GM12878 (cell line): ENCODE measurements around the gene EIF2B4. TPM values are rescaled to one million over a fixed set of nuclear protein-coding genes. Genes with fewer than 3 reads are reported as not detected.

Experiments
- CHD4 ChIP-seq: fragments of 200-600 bp; sonication (generic); IDR thresholded peaks from 2 replicates; pipeline ENCODE4 v1.6.1; 2016; ENCODE audit warnings: mild to moderate bottlenecking
- IRF4 ChIP-seq: IDR thresholded peaks from 2 replicates; pipeline ENCODE4 v1.6.1; 2011; ENCODE audit warnings: low read depth, low read length
- NFYB ChIP-seq: IDR thresholded peaks from 2 replicates; pipeline ENCODE4 v1.6.1; 2011; ENCODE audit warnings: low read depth, mild to moderate bottlenecking, low read length, improper control_type of control experiment, moderate library complexity; ENCODE audit not compliant: insufficient read depth
- SREBF2 ChIP-seq: IDR thresholded peaks from 2 replicates; pipeline ENCODE4 v1.6.1; 2012; ENCODE audit warnings: mild to moderate bottlenecking, low read length
- polyA plus RNA-seq, 11 experiments: library from polyadenylated mRNA; depleted of rRNA in 4 of 11; unstranded in 6 of 11; stranded (reverse) in 5 of 11; fragments of >200 nt; fragmentation: Nextera tagmentation in 4 of 11; fragmentation: Illumina TruSeq in 1 of 11; extraction: Ambion mirVana in 4 of 11; extraction: Trizol in 1 of 11; gene quantifications; 1 replicate in 1 of 11; 2 replicates in 10 of 11; pipeline versions ENCODE4 v1.2.1 to v1.2.3, GENCODE V29; 2011 to 2016; ENCODE audit warnings: inconsistent platforms in 2 of 11, missing spikeins in 2 of 11, low read depth in 1 of 11
- total RNA-seq, 4 experiments: library from RNA; depleted of rRNA in 3 of 4; stranded (reverse); fragments of >200 nt in 3 of 4; fragmentation: Illumina TruSeq in 1 of 4; extraction: Trizol in 1 of 4; gene quantifications; 2 replicates each; pipeline versions ENCODE4 v1.2.1 to v1.2.3, GENCODE V29; 2013 to 2021
- TF ChIP-seq, protein P1 (sequence below): IDR thresholded peaks from 2 replicates; pipeline ENCODE4 v1.6.1; 2012; ENCODE audit warnings: improper control_type of control experiment, low read depth, low read length; ENCODE audit not compliant: insufficient replicate concordance
- TF ChIP-seq, protein P2 (sequence below): fragments of 450-650 bp; IDR thresholded peaks from 2 replicates; pipeline ENCODE4 v1.6.1; 2016; ENCODE audit warnings: mild to moderate bottlenecking
- TF ChIP-seq, protein P3 (sequence below): fragments of 450-650 bp; IDR thresholded peaks from 2 replicates; pipeline ENCODE4 v1.6.1; 2014; ENCODE audit warnings: mild to moderate bottlenecking

EIF2B4 gene
- total and polyA plus RNA-seq, 10 of the 15 experiments (the other 5 are each of a cell fraction or from before 2014, with no cell fraction given): 13.4 to 53.9 (median 27.5) TPM

DNA sequence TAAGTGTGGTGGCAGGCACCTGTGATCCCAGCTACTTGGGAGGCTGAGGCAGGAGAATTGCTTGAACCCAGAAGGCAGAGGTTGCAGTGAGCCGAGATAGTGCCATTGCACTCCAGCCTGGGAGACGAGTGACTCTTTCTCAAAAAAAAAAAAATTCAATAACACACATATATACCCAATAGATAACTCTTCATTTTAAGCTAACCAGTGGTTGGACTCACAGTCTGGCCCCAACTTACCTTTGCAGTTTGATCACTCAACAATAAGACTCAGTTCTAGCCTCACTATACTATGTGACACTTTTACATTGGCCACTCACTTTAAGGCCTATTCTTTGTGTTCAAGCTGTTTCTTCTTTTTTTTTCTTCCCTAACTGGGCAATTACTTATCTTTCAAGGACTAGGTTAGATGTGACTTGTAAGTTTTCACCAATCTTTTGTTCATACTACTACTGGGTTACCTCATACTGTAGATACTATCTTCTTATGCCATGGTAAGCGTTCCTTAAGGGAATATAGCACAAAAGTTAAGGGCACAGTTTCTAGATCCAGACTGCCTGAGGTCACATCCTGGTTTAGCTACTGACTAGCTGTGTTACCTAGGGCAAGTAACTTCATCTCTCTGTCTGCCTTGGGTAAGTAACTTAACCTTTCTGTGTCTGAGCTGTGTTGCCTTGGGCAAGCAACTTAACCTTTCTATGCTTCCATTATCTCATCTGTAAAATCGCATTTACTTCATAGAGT is 7.3 kb downstream of the EIF2B4 start (continued):
- TF ChIP-seq, protein P1, sequence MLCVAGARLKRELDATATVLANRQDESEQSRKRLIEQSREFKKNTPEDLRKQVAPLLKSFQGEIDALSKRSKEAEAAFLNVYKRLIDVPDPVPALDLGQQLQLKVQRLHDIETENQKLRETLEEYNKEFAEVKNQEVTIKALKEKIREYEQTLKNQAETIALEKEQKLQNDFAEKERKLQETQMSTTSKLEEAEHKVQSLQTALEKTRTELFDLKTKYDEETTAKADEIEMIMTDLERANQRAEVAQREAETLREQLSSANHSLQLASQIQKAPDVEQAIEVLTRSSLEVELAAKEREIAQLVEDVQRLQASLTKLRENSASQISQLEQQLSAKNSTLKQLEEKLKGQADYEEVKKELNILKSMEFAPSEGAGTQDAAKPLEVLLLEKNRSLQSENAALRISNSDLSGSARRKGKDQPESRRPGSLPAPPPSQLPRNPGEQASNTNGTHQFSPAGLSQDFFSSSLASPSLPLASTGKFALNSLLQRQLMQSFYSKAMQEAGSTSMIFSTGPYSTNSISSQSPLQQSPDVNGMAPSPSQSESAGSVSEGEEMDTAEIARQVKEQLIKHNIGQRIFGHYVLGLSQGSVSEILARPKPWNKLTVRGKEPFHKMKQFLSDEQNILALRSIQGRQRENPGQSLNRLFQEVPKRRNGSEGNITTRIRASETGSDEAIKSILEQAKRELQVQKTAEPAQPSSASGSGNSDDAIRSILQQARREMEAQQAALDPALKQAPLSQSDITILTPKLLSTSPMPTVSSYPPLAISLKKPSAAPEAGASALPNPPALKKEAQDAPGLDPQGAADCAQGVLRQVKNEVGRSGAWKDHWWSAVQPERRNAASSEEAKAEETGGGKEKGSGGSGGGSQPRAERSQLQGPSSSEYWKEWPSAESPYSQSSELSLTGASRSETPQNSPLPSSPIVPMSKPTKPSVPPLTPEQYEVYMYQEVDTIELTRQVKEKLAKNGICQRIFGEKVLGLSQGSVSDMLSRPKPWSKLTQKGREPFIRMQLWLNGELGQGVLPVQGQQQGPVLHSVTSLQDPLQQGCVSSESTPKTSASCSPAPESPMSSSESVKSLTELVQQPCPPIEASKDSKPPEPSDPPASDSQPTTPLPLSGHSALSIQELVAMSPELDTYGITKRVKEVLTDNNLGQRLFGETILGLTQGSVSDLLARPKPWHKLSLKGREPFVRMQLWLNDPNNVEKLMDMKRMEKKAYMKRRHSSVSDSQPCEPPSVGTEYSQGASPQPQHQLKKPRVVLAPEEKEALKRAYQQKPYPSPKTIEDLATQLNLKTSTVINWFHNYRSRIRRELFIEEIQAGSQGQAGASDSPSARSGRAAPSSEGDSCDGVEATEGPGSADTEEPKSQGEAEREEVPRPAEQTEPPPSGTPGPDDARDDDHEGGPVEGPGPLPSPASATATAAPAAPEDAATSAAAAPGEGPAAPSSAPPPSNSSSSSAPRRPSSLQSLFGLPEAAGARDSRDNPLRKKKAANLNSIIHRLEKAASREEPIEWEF: no peak
- TF ChIP-seq, protein P2, sequence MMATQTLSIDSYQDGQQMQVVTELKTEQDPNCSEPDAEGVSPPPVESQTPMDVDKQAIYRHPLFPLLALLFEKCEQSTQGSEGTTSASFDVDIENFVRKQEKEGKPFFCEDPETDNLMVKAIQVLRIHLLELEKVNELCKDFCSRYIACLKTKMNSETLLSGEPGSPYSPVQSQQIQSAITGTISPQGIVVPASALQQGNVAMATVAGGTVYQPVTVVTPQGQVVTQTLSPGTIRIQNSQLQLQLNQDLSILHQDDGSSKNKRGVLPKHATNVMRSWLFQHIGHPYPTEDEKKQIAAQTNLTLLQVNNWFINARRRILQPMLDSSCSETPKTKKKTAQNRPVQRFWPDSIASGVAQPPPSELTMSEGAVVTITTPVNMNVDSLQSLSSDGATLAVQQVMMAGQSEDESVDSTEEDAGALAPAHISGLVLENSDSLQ: no peak
- TF ChIP-seq CHD4 (no peak), IRF4 (no peak), NFYB (no peak), SREBF2 (no peak)
- TF ChIP-seq, protein P3, sequence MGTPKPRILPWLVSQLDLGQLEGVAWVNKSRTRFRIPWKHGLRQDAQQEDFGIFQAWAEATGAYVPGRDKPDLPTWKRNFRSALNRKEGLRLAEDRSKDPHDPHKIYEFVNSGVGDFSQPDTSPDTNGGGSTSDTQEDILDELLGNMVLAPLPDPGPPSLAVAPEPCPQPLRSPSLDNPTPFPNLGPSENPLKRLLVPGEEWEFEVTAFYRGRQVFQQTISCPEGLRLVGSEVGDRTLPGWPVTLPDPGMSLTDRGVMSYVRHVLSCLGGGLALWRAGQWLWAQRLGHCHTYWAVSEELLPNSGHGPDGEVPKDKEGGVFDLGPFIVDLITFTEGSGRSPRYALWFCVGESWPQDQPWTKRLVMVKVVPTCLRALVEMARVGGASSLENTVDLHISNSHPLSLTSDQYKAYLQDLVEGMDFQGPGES: no peak
